GM21723 (cell line): Measurements from ENCODE around the gene MAML2.

Experiments
- ATAC-seq: cut with Tn5 transposase; IDR thresholded peaks from one replicate; pipeline ENCODE4 v1.9.1; 2021; ENCODE audit warnings: mild to moderate bottlenecking, moderate library complexity; ENCODE audit not compliant: unreplicated experiment

The MAML2 gene

DNA sequence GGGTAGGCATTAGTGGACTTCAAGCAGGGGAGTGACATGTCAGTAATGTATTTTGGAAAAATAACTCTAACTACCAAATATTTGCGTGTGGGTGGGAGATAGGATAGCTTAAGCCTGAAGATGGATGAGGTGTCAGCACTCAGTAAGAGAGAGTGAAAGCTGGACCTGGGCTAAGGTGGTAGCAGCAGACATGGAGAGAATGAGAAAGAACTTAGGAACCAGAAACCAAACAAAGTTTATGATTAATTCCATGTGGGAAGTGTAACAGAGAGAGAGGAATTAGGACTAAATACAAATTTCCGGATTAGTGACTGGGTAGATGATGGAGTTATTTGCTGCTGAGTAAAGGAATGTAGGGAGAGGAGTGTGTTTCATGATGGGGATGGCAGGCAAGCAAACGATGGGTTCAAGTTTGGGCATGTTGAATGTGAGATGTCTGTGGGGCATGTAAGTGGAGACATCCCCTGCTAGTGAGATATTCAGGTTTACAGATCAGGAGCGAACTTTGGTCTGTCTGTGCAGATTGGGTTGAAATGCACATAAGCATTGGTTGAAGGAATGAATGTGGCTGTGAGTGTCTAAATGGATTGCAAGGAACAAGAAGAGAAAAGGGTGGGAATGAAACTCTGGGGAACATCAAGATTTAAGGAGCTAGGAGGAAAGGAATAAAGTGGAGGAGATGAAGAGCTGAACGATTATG is 233.5 kb downstream of the MAML2 start:
- ATAC-seq, result no peak

GRCh38 chr11:96107143-96107824 is 235.7 kb downstream of the MAML2 start:
- ATAC-seq, result no peak

- ATAC-seq, result no peak
Measured at GRCh38 chr11:96106645-96107044, 236.3 kb downstream of the MAML2 start.

- ATAC-seq, result no peak
Measured at GRCh38 chr11:96105944-96106343, 237.1 kb downstream of the MAML2 start.

DNA sequence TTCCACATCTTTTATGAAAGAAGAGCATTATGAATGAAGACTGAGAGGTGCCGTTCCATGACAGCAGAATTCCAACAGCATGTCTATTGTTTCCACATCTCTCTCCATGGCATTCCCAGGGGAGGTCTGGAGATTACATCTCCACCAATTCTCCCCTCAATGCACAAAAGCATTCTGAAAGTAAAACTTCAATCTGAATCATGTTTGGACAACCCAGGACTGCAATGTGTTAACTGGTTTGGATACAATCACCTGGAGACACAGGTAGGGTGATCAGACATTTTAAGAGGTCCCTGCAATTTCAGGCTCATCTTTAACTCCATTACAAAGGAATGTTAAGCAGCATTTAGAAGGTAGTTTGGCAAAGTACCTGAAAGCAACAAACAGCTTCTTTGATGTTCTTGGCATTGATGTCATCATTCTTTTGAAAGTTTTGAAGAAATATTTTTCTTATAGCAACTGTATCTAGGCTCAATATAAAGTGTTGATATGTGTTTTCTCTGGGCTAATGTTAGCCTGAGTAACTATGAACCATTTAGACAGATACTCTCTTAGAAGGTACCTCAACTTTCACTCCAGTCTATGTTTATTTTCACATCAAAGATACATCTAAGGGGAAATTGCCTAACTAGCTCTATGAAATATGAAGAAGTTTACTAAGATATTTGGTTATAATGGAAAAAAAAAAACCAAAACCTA is 237.6 kb downstream of the MAML2 start:
- ATAC-seq, result no peak

DNA sequence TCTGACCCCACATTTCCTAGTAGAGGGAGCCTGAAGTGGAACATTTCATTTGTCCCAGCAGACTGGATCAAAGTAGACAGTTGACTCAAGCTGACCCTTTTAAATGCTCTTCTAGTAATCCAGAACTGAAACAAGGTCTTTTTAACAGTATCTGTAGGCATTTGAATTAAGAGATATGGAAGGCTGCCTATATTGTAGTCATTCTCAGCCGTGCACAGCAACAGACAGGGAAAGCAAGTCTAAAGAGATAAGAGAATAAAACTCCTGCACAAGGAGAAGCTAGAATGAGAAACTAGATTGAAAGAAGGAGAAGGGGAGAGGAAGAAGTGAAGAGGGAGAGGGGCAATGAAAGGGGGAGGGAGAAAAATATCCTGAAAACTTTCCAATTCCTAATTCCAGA is 238.5 kb downstream of the MAML2 start:
- no peak for ATAC-seq

GRCh38 chr11:96103721-96104120 is 239.3 kb downstream of the MAML2 start:
- no peak for ATAC-seq

DNA sequence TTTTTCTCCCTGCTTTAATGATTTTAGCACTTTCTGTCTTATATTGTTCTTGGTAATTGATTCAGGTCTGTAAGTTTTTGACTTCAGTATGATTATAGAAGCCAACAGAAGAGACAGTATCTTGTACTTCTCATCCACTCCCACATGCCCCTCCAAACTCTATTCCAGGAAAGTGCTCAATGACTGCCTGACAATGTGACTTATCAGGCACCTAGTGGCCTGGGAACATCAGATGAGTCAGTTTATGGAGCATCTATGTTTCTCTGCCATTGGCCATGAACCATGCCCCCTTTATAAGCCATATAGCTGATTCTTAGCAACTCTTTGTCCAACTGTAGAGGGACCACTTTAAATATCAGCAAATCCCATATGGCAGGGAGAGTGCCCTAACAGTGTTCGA is 239.9 kb downstream of the MAML2 start:
- ATAC-seq, result no peak

DNA sequence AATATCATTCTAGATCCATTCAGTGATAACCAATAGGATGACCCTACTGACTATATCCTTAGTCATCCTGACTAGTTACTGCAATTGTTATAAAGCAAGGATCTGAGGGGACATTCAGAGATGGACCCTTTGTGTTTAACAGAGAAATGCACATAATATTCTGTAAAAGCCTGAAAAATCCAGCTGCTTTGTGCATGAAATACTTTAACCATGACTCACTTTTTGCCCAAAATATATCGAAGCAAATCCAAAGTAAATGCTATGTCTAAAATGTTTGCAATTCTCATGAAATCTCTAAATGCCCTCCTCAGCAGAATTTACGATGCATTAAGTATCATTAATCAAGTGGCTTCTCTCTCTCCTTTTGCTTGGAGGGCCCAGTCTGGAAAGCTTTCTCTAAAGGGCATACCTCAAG is 240.3 kb downstream of the MAML2 start:
- ATAC-seq, result no peak

GRCh38 chr11:96101146-96101545 is 241.8 kb downstream of the MAML2 start:
- no peak for ATAC-seq

GRCh38 chr11:96098511-96099241 is 244.3 kb downstream of the MAML2 start:
- no peak for ATAC-seq

DNA sequence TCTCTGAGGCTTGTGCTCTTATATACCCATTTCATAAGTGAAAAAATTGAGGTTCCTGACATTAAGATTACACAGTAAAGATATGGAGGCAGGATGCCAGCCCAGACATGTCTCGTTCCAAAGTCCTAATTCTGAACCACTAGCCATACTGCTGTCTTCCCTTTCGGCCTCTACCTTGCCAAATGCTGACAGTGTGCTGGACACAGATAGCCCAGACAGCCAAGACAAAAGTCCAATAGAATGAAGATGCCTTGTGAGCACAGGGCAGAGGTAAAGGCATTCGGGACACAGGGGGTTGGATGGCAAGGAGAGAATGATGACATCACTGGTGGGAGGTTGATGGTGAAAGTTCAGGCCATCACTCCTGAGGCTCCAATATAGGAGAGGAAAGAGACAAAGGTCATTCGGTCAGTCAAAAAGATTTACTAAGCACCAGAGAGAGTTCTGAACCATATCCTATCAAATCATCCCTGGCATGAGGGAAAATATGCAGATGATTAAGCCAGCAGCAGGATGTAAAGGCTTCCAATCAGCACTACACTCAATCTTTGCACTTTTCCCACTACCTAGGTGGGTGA is 245.1 kb downstream of the MAML2 start:
- ATAC-seq, result no peak

GRCh38 chr11:96096360-96096759 is 246.6 kb downstream of the MAML2 start:
- no peak for ATAC-seq

- ATAC-seq, result no peak
Measured at GRCh38 chr11:96095884-96096303, 247.1 kb downstream of the MAML2 start.

DNA sequence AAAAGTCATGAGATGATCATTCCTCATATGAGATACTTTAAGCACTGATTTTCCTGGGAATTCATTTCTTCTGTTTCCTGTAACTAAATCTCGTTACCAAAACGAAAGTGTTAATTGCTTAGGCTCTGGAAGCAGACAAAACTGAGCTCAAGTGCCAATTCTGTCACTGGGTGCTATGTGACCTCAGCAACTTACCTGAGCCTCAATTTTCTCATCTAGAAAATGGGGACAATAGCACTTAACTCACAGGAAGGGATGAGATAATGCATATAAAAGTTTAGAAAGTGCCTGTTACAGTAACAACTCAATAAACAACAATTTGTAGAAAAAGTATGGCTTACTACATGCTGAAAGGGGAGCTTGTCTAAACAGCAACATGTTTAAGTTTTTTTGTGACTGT is 248.8 kb downstream of the MAML2 start:
- ATAC-seq, result no peak

- no peak for ATAC-seq
Measured at GRCh38 chr11:96092511-96092910, 250.5 kb downstream of the MAML2 start.

- peak; percentile 70 for ATAC-seq
Measured at GRCh38 chr11:96091476-96091875, 251.5 kb downstream of the MAML2 start.

DNA sequence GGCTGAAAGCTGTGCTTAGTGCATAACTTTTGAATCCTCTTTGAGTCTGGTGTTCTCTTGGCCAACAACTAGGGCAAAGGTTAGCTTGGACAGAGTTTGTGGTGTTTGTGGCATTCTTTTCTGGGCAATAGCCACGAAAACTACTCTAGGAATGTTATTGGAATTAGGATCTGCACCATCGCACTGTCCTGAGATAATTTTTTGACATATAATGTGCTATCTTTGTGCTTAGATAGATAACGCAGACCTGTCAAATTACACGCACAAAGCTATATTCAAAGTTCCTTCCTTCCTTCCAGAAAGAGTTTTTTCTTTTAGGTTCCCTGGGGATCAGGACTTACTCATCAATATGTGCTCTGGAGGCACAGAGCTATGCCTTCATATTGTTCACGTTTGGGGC is 252.3 kb downstream of the MAML2 start:
- ATAC-seq, result no peak

GRCh38 chr11:96088914-96089313 is 254.1 kb downstream of the MAML2 start:
- no peak for ATAC-seq

DNA sequence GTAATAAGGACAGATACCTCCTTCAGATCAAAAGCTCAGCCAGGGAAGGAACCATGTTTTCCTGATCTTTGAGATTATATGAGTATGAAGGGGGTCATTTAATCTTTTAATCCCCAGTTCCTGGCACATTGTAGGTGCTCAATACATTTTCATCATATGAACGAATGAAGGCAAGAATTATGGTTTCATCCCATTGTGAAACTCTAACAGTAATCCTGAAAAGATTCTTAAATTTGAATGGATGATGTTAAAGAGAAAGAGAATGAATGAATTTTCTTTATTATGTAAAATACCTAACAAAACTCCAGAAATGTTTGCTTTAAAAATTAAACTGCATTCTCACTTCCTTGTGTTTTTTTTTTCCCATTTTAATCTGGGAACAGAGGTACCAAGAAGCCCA is 256.9 kb downstream of the MAML2 start:
- ATAC-seq, result no peak

DNA sequence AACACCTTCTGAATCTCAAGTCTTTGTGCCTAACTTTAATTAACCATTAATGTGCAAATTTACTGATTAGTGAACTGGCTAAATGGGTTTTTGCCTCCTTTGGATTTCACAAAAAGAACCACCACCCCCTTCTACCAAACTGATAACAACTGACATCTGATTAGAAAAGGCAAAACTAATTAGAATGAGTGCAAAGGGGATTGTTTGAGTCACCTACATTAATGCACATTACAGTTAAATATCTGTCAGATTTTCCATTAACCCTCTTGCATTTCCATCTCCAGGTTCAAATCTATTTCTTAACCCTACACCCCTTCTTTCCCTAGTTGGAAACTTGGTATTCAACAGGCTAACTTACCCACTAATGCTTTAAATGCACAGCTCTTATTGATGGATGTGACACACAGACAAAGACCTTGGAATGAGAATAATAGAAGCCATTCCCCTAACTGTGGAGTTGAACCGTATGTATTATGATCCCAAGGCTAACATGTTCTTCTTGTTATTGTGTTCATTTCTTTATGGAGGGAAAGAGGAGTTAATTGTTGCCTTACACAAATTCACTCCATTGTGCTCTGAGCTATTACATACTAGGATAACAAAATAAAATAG is 257.6 kb downstream of the MAML2 start:
- ATAC-seq, result no peak
